Measurements from ENCODE around the gene LMAN2L.
"Not testable (repeated sequence)": the region's sequence is repeated elsewhere in the genome, so short reads cannot be mapped to it uniquely, and the experiment has no call there.

The LMAN2L gene

GRCh38 chr2:96685577-96686459 lies 54.0 kb downstream of the LMAN2L start:
- DNase-seq: no peak

- no peak for DNase-seq
Observed at GRCh38 chr2:96684883-96685576, 54.8 kb downstream of the LMAN2L start.

GRCh38 chr2:96683972-96684820 lies 55.7 kb downstream of the LMAN2L start:
- DNase-seq: no peak

GRCh38 chr2:96683307-96683706 lies 56.6 kb downstream of the LMAN2L start:
- DNase-seq: no peak

GRCh38 chr2:96681540-96681939 lies 58.3 kb downstream of the LMAN2L start:
- DNase-seq: no peak

- DNase-seq: no peak
Observed at GRCh38 chr2:96680561-96681141, 59.2 kb downstream of the LMAN2L start.

- DNase-seq: no peak
Observed at GRCh38 chr2:96679848-96680247, 60.0 kb downstream of the LMAN2L start.

GRCh38 chr2:96669539-96670215 lies 70.2 kb downstream of the LMAN2L start:
- DNase-seq: no peak

- no peak for DNase-seq
Observed at GRCh38 chr2:96668771-96669170, 71.1 kb downstream of the LMAN2L start.

GRCh38 chr2:96665717-96666116 lies 74.1 kb downstream of the LMAN2L start:
- DNase-seq: not testable (repeated sequence)

GRCh38 chr2:96665083-96665569 lies 74.7 kb downstream of the LMAN2L start:
- DNase-seq: no peak

- DNase-seq: no peak
Observed at GRCh38 chr2:96664366-96664925, 75.4 kb downstream of the LMAN2L start.

- DNase-seq: no peak
Observed at GRCh38 chr2:96663829-96664228, 76.0 kb downstream of the LMAN2L start.

GRCh38 chr2:96663177-96663576 lies 76.7 kb downstream of the LMAN2L start:
- no peak for DNase-seq

GRCh38 chr2:96662360-96662759 lies 77.5 kb downstream of the LMAN2L start:
- no peak for DNase-seq

- no peak for DNase-seq
Observed at GRCh38 chr2:96661324-96661723, 78.5 kb downstream of the LMAN2L start.

- DNase-seq: no peak
Observed at GRCh38 chr2:96656540-96656939, 83.3 kb downstream of the LMAN2L start.

All from activated CD4-positive, alpha-beta T cell treated with anti-CD3 and anti-CD28 coated beads, Interleukin-2, amount 50 U/mL, for 16 hours (primary cell).